ENCODE data around the gene ITIH1. TPM values are rescaled to one million over a fixed set of nuclear protein-coding genes. Genes with fewer than 3 reads are reported as not detected.
"Not testable (repeated sequence)": the region's sequence is repeated elsewhere in the genome, so short reads cannot be mapped to it uniquely, and the experiment has no call there.

Gene ITIH1
- total RNA-seq, result under 0.01 TPM

GRCh38 chr3:52777127-52777958, at the start of gene ITIH1:
Gene ITIH1, plus strand, starts transcription at chr3:52777599. Its CDS starts 17 bp downstream, at chr3:52777616.
- no peak for DNase-seq (ENCODE audit: low read depth in 2 of 3, low spot score in 2 of 3)

GRCh38 chr3:52728753-52729152, 48.6 kb upstream of the ITIH1 start:
- not testable (repeated sequence) for DNase-seq (ENCODE audit: low read depth in 2 of 3, low spot score in 2 of 3)

- no peak for DNase-seq (ENCODE audit: low read depth in 2 of 3, low spot score in 2 of 3)
These were observed 46.7 kb upstream of the ITIH1 start for GRCh38 chr3:52730681-52731080.

- no peak for DNase-seq (ENCODE audit: low read depth in 2 of 3, low spot score in 2 of 3)
These were observed 45.8 kb upstream of the ITIH1 start for GRCh38 chr3:52731590-52731989.

- DNase-seq (ENCODE audit: low read depth in 2 of 3, low spot score in 2 of 3), result no peak
These were observed 44.0 kb upstream of the ITIH1 start for GRCh38 chr3:52733256-52733891.

GRCh38 chr3:52739730-52740129, 37.7 kb upstream of the ITIH1 start:
- no peak for DNase-seq (ENCODE audit: low read depth in 2 of 3, low spot score in 2 of 3)

- DNase-seq (ENCODE audit: low read depth in 2 of 3, low spot score in 2 of 3), result peak in 2 of 3 donors; percentile 17 to 50
These were observed 34.9 kb upstream of the ITIH1 start for GRCh38 chr3:52742418-52743041.

GRCh38 chr3:52743152-52743551, 34.2 kb upstream of the ITIH1 start:
- no peak for DNase-seq (ENCODE audit: low read depth in 2 of 3, low spot score in 2 of 3)

GRCh38 chr3:52743721-52744120, 33.7 kb upstream of the ITIH1 start:
- no peak for DNase-seq (ENCODE audit: low read depth in 2 of 3, low spot score in 2 of 3)

- DNase-seq (ENCODE audit: low read depth in 2 of 3, low spot score in 2 of 3), result peak in 1 of 3 donors; percentile 19
These were observed 25.2 kb upstream of the ITIH1 start for GRCh38 chr3:52752045-52752660.

- DNase-seq (ENCODE audit: low read depth in 2 of 3, low spot score in 2 of 3), result no peak
These were observed 23.0 kb upstream of the ITIH1 start for GRCh38 chr3:52754373-52754772.

GRCh38 chr3:52756141-52756540, 21.3 kb upstream of the ITIH1 start:
- DNase-seq (ENCODE audit: low read depth in 2 of 3, low spot score in 2 of 3), result no peak

- no peak for DNase-seq (ENCODE audit: low read depth in 2 of 3, low spot score in 2 of 3)
These were observed 13.9 kb upstream of the ITIH1 start for GRCh38 chr3:52763466-52763865.

GRCh38 chr3:52769786-52770455, 7.5 kb upstream of the ITIH1 start:
- DNase-seq (ENCODE audit: low read depth in 2 of 3, low spot score in 2 of 3), result no peak

- DNase-seq (ENCODE audit: low read depth in 2 of 3, low spot score in 2 of 3), result peak; percentile 60 to 96 (median 94)
These were observed 6.7 kb upstream of the ITIH1 start, which contains the start of gene NEK4 for GRCh38 chr3:52770496-52771333. Gene NEK4, minus strand, starts transcription at chr3:52770940. Its CDS starts 194 bp downstream, at chr3:52770746.

GRCh38 chr3:52771334-52771681, 6.1 kb upstream of the ITIH1 start:
- no peak for DNase-seq (ENCODE audit: low read depth in 2 of 3, low spot score in 2 of 3)

- DNase-seq (ENCODE audit: low read depth in 2 of 3, low spot score in 2 of 3), result no peak
These were observed 5.7 kb upstream of the ITIH1 start for GRCh38 chr3:52771702-52772101.

- no peak for DNase-seq (ENCODE audit: low read depth in 2 of 3, low spot score in 2 of 3)
These were observed 3.9 kb upstream of the ITIH1 start for GRCh38 chr3:52773361-52774065.

- no peak for DNase-seq (ENCODE audit: low read depth in 2 of 3, low spot score in 2 of 3)
These were observed 3.2 kb upstream of the ITIH1 start for GRCh38 chr3:52774066-52774713.
